ENCODE results near the gene FAM184B. TPM values are rescaled to one million over a fixed set of nuclear protein-coding genes. Genes with fewer than 3 reads are reported as not detected.

Gene FAM184B
- polyA plus RNA-seq, 1 donor from 2014 or later: 0.10 TPM

DNA sequence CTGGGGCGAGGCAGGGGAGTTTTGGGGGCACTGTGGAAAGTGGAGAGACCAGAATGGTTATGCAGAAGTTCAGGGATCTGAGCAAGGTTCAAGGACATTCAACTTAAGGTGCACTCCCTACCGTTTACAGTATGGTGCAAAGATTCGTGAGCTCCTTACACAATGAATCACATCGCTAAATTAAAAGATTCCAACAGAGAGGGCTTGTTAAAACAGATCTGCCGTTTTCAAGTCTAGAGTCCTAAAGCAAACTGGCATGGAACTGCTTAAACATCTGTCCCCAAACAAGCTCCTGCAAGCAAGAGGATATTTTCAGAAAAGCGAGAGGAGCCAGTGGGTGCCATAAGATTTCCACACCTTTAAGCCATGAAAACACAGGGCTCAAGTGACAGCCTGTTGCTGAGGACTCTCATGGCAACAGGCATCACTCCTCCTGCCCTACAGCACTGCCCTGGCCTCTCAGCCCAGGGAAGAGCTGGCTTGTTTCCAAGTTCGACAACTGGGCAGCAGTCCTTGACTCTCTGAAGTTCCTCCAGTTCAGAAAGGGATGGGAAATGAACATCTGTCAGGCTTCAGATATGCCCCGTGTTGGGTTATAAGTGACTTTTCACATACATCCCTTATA is 10.0 kb downstream of the FAM184B start:
- H2AFZ ChIP-seq (ENCODE audit: low read depth, low read length): no peak overlapping the region
- no peak overlapping the region for H3K4me2 ChIP-seq (ENCODE audit: low read length)

DNA sequence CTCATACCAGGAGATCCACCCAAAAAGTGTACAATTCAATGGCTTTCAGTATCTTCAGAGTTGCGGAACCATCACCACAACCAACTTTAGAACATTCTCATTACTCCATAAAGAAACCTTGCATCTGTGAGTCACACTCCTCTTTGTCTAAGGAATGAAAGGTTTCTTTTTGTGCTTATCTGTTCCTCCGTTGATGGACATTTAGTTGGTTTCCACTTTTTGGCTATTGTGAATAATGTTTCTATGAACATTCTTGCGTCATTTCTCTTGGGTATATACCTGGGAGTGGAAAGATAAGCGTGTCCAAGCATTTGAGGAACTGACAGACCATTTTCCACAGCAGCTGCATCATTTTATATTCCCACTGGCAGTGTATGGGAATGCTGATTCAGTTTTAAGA is 10.6 kb downstream of the FAM184B start:
- Histone ChIP-seq H3K9me2 (ENCODE audit: insufficient read depth, low read length) (no peaks in the 10 kb centered on the region), H3F3A (ENCODE audit: insufficient read depth, low read length, poor library complexity, severe bottlenecking) (no peaks in the 10 kb centered on the region), H3K4me2 (ENCODE audit: low read length) (no peak overlapping the region), H3K27ac (ENCODE audit: low read length) (no peak overlapping the region), H3K9me3 (ENCODE audit: low read length) (no peaks in the 10 kb centered on the region), H2AFZ (ENCODE audit: low read depth, low read length) (no peak overlapping the region), H3K27me3 (ENCODE audit: insufficient read depth, low read depth, low read length) (no peaks in the 10 kb centered on the region), H3K9ac (ENCODE audit: low read length) (no peak overlapping the region), H3K4me3 (ENCODE audit: low read length) (no peak overlapping the region), H4K20me1 (ENCODE audit: insufficient read depth) (no peaks in the 10 kb centered on the region), H3K79me2 (replicated peaks; ENCODE audit: insufficient read depth, low read length) (no peaks in the 10 kb centered on the region), H3K36me3 (ENCODE audit: insufficient read depth, low read length) (no peaks in the 10 kb centered on the region)
- no peak for TF ChIP-seq EZH2 (IDR thresholded peaks at IDR 0.05; ENCODE audit: borderline replicate concordance, insufficient read depth, low read length, poor library complexity, severe bottlenecking)
- no peak for TF ChIP-seq REST (IDR thresholded peaks at IDR 0.05; ENCODE audit: borderline replicate concordance)
- no peak for TF ChIP-seq SMC3 (conservative IDR thresholded peaks at IDR 0.05; ENCODE audit: poor library complexity)
- TF ChIP-seq POLR2AphosphoS5 (IDR thresholded peaks at IDR 0.05): no peak
- no peak for TF ChIP-seq CTCF (IDR thresholded peaks at IDR 0.05; ENCODE audit: poor library complexity, severe bottlenecking)
- no peak for TF ChIP-seq RAD21 (conservative IDR thresholded peaks at IDR 0.05)

More for the DNA sequence above, 10.0 kb downstream of the FAM184B start:
- Histone ChIP-seq H3K9me2 (ENCODE audit: insufficient read depth, low read length) (no peaks in the 10 kb centered on the region), H3K36me3 (ENCODE audit: insufficient read depth, low read length) (no peaks in the 10 kb centered on the region), H3K9ac (ENCODE audit: low read length) (no peak overlapping the region), H3K27ac (ENCODE audit: low read length) (no peak overlapping the region), H3K4me3 (ENCODE audit: low read length) (no peak overlapping the region), H4K20me1 (ENCODE audit: insufficient read depth) (no peaks in the 10 kb centered on the region), H3K27me3 (ENCODE audit: insufficient read depth, low read depth, low read length) (no peaks in the 10 kb centered on the region), H3K79me2 (replicated peaks; ENCODE audit: insufficient read depth, low read length) (no peaks in the 10 kb centered on the region), H3K9me3 (ENCODE audit: low read length) (no peaks in the 10 kb centered on the region), H3F3A (ENCODE audit: insufficient read depth, low read length, poor library complexity, severe bottlenecking) (no peaks in the 10 kb centered on the region)
- no peak for TF ChIP-seq EZH2 (IDR thresholded peaks at IDR 0.05; ENCODE audit: borderline replicate concordance, insufficient read depth, low read length, poor library complexity, severe bottlenecking)
- no peak for TF ChIP-seq POLR2AphosphoS5 (IDR thresholded peaks at IDR 0.05)
- TF ChIP-seq EP300 (conservative IDR thresholded peaks at IDR 0.05; ENCODE audit: poor library complexity, severe bottlenecking): no peak
- no peak for TF ChIP-seq RAD21 (conservative IDR thresholded peaks at IDR 0.05)
- no peak for TF ChIP-seq MXI1 (conservative IDR thresholded peaks at IDR 0.05; ENCODE audit: poor library complexity, severe bottlenecking)
- no peak for TF ChIP-seq REST (IDR thresholded peaks at IDR 0.05; ENCODE audit: borderline replicate concordance)
- TF ChIP-seq SMC3 (conservative IDR thresholded peaks at IDR 0.05; ENCODE audit: poor library complexity): no peak
- no peak for TF ChIP-seq CTCF (IDR thresholded peaks at IDR 0.05; ENCODE audit: poor library complexity, severe bottlenecking)
- TF ChIP-seq TAF1 (IDR thresholded peaks at IDR 0.05; ENCODE audit: low read depth): no peak

All from neural cell (in vitro differentiated cells).